H9 (cell line): Measurements from ENCODE around the gene HECA. TPM values are rescaled to one million over a fixed set of nuclear protein-coding genes. Genes with fewer than 3 reads are reported as not detected.

Source experiments
- DNase-seq: peaks from one replicate; pipeline ENCODE4 v3.0.0-alpha.2; 2017
- H2AFZ ChIP-seq: one replicate; pipeline ENCODE4 v1.6.1; 2013; ENCODE audit warnings: mild to moderate bottlenecking, low read length, control low read depth, moderate library complexity
- H2AK5ac ChIP-seq: 2 replicates; pipeline ENCODE4 v1.6.1; 2013; ENCODE audit warnings: low read length, control low read depth, mixed read lengths; ENCODE audit not compliant: insufficient read length
- H2BK120ac ChIP-seq: one replicate; pipeline ENCODE4 v1.6.1; 2013; ENCODE audit warnings: low read depth, mild to moderate bottlenecking, low read length, control low read depth, inconsistent platforms; ENCODE audit not compliant: poor library complexity, severe bottlenecking
- H2BK12ac ChIP-seq: 2 replicates; pipeline ENCODE4 v1.6.1; 2013; ENCODE audit warnings: low read length, control low read depth, mixed read lengths, low read depth; ENCODE audit not compliant: insufficient read length
- H2BK15ac ChIP-seq: 2 replicates; pipeline ENCODE4 v1.6.1; 2013; ENCODE audit warnings: low read depth, low read length, control low read depth
- H2BK20ac ChIP-seq: one replicate; pipeline ENCODE4 v1.6.1; 2013; ENCODE audit warnings: low read depth, mild to moderate bottlenecking, low read length, control low read depth, inconsistent platforms; ENCODE audit not compliant: poor library complexity, severe bottlenecking
- H2BK5ac ChIP-seq: 2 replicates; pipeline ENCODE4 v1.6.1; 2013; ENCODE audit warnings: low read length, control low read depth, mixed read lengths; ENCODE audit not compliant: insufficient read length
- H3K14ac ChIP-seq: 2 replicates; pipeline ENCODE4 v1.6.1; 2013; ENCODE audit warnings: low read length, control low read depth; ENCODE audit not compliant: insufficient read depth
- H3K18ac ChIP-seq: 2 replicates; pipeline ENCODE4 v1.6.1; 2013; ENCODE audit warnings: low read depth, mild to moderate bottlenecking, mixed read lengths, low read length, control low read depth; ENCODE audit not compliant: insufficient read length
- H3K23ac ChIP-seq: 2 replicates; pipeline ENCODE4 v1.6.1; 2013; ENCODE audit warnings: low read length, control low read depth, mixed read lengths, low read depth; ENCODE audit not compliant: insufficient read length
- H3K23me2 ChIP-seq: 2 replicates; pipeline ENCODE4 v1.6.1; 2013; ENCODE audit warnings: low read depth, mild to moderate bottlenecking, mixed read lengths, low read length, control low read depth; ENCODE audit not compliant: insufficient read length, poor library complexity, severe bottlenecking
- H3K27ac ChIP-seq: 2 replicates; pipeline ENCODE4 v1.5.1; 2013; ENCODE audit warnings: low read length, control low read depth, mixed read lengths, low read depth; ENCODE audit not compliant: insufficient read length
- H3K27me3 ChIP-seq: 2 replicates; pipeline ENCODE4 v1.6.1; 2013; ENCODE audit warnings: low read length, control low read depth, inconsistent platforms; ENCODE audit not compliant: insufficient read depth
- H3K4ac ChIP-seq: 2 replicates; pipeline ENCODE4 v1.6.1; 2013; ENCODE audit warnings: low read depth, mild to moderate bottlenecking, control low read depth, inconsistent platforms, low read length, moderate library complexity
- H3K4me1 ChIP-seq: 2 replicates; pipeline ENCODE4 v1.6.1; 2013; ENCODE audit warnings: low read length, control low read depth, inconsistent platforms; ENCODE audit not compliant: insufficient read depth
- H3K4me2 ChIP-seq: 2 replicates; pipeline ENCODE4 v1.6.1; 2013; ENCODE audit warnings: low read length, control low read depth, mixed read lengths; ENCODE audit not compliant: insufficient read length, insufficient read depth
- H3K56ac ChIP-seq: 2 replicates; pipeline ENCODE4 v1.6.1; 2013; ENCODE audit warnings: low read depth, mild to moderate bottlenecking, mixed read lengths, low read length, control low read depth; ENCODE audit not compliant: insufficient read length
- H3K79me1 ChIP-seq: 2 replicates; pipeline ENCODE4 v1.6.1; 2013; ENCODE audit warnings: low read depth, mild to moderate bottlenecking, moderate library complexity, low read length, control low read depth, inconsistent platforms; ENCODE audit not compliant: insufficient read depth, poor library complexity, severe bottlenecking
- H3K79me2 ChIP-seq: 2 replicates; pipeline ENCODE4 v1.6.1; 2013; ENCODE audit warnings: low read length, control low read depth, inconsistent platforms; ENCODE audit not compliant: insufficient read depth
- H3K9ac ChIP-seq: 2 replicates; pipeline ENCODE4 v1.6.1; 2013; ENCODE audit warnings: low read length, control low read depth, mixed read lengths; ENCODE audit not compliant: insufficient read length; ENCODE audit errors: extremely low read depth
- H3K9me3 ChIP-seq: one replicate; pipeline ENCODE4 v1.6.1; 2013; ENCODE audit warnings: low read depth, low read length, inconsistent platforms; ENCODE audit not compliant: control insufficient read depth
- H3T11ph ChIP-seq: one replicate; pipeline ENCODE4 v1.6.1; 2013; ENCODE audit warnings: mild to moderate bottlenecking, low read length, control low read depth, inconsistent platforms
- H4K20me1 ChIP-seq: one replicate; pipeline ENCODE4 v1.6.1; 2013; ENCODE audit not compliant: control insufficient read depth, insufficient read length, insufficient read depth
- H4K5ac ChIP-seq: 2 replicates; pipeline ENCODE4 v1.6.1; 2013; ENCODE audit warnings: low read depth, mild to moderate bottlenecking, mixed read lengths, low read length, control low read depth; ENCODE audit not compliant: insufficient read length
- H4K8ac ChIP-seq: replicated peaks from 2 replicates; pipeline ENCODE4 v1.6.1; 2013; ENCODE audit warnings: low read length, control low read depth, mixed read lengths, low read depth; ENCODE audit not compliant: insufficient read length
- H4K91ac ChIP-seq: 2 replicates; pipeline ENCODE4 v1.6.1; 2013; ENCODE audit warnings: low read depth, mild to moderate bottlenecking, moderate library complexity, mixed read lengths, low read length, control low read depth; ENCODE audit not compliant: insufficient read length
- H3K27ac Mint-ChIP-seq, 3 experiments: 2 replicates in 2 of 3; 3 replicates in 1 of 3; pipeline ENCODE4 v1.8.0; 2020 to 2021; ENCODE audit warnings: mixed read lengths in 3 of 3, mild to moderate bottlenecking in 1 of 3, moderate library complexity in 1 of 3
- H3K27me3 Mint-ChIP-seq: 2 replicates; pipeline ENCODE4 v1.8.0; 2021; ENCODE audit warnings: low read depth, mild to moderate bottlenecking, moderate library complexity, mixed read lengths
- H3K36me3 Mint-ChIP-seq, 3 experiments: 2 replicates in 2 of 3; 3 replicates in 1 of 3; pipeline ENCODE4 v1.8.0; 2020 to 2021; ENCODE audit warnings: low read depth in 3 of 3, mixed read lengths in 3 of 3; ENCODE audit not compliant: insufficient read depth in 1 of 3
- H3K4me1 Mint-ChIP-seq, 2 experiments: 2 replicates each; pipeline ENCODE4 v1.8.0; 2020; ENCODE audit warnings: mixed read lengths in 2 of 2
- H3K4me3 Mint-ChIP-seq, 2 experiments: 2 replicates in 1 of 2; 3 replicates in 1 of 2; pipeline ENCODE4 v1.8.0; 2020 to 2021; ENCODE audit warnings: mild to moderate bottlenecking in 2 of 2, mixed read lengths in 2 of 2, moderate library complexity in 1 of 2
- H3K9me3 Mint-ChIP-seq, 2 experiments: 2 replicates in 1 of 2; 3 replicates in 1 of 2; pipeline ENCODE4 v1.8.0; 2020; ENCODE audit warnings: mild to moderate bottlenecking in 2 of 2, mixed read lengths in 2 of 2, moderate library complexity in 1 of 2
- CTCF ChIP-seq: fragments of 200-600 bp; sonication (generic); conservative IDR thresholded peaks from 3 replicates; pipeline ENCODE4 v1.8.0; 2021; ENCODE audit warnings: antibody characterized with exemption, mild to moderate bottlenecking
- WGBS: extraction: QIAGEN DNeasy Blood & Tissue Kit; methylation state at CpG from one replicate; pipeline ENCODE4 v1.1.7; 2013; ENCODE audit warnings: missing lambda C conversion rate, low lambda C conversion rate, mixed read lengths; ENCODE audit not compliant: insufficient read length; ENCODE audit errors: extremely low coverage; 5-methylcytosine and 5-hydroxymethylcytosine counted together
- total RNA-seq: library from RNA; stranded (reverse); gene quantifications from 2 replicates; pipeline ENCODE4 v1.2.1, GENCODE V29; 2021

Gene HECA
- total RNA-seq, 1 experiment from 2014 or later = 4.8 TPM

DNA sequence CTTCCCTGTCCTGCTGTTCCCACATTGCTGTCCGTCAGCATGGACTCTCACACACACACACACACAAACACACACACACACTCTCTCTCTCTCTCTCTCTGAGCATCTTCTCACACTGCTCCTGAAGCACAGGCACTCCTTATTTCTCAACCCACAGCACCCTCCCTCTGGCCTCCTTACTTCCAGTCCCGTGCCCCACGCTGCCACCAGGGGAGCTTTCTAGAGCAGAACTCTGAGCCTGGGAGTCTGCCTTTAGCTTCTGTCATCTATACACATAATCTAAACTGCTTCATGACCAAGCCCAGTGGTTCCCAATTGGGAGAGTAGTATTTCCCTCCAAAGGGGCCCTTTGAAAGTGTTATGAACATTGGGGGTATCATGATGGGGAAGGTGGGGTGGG is 29.1 kb downstream of the HECA start:
- no CpG with 5 or more reads among the region's 3 CpGs for WGBS
- Mint-ChIP-seq H3K27ac (peak overlapping the region in 1 of 3 experiments; percentile 10; a peak in 2 of 7 replicates), H3K4me1 (peaks cover 15 to 20% of the 10 kb centered on the region in 2 experiments), H3K4me3 (no peak overlapping the region), H3K9me3 (no peaks in the 10 kb centered on the region), H3K36me3 (peaks cover 0 to 10% (median 8%) of the 10 kb centered on the region in 3 experiments; a peak in 5 of 7 replicates), H3K27me3 (no peaks in the 10 kb centered on the region; the same call in 1 of the 2 replicates)
- Histone ChIP-seq H3K56ac (no peak overlapping the region), H3K4me1 (0 out of 2 replicates have a peak, but pooled peaks cover 3% of the 10 kb centered on the region), H4K5ac (no peak overlapping the region), H2AK5ac (no peak overlapping the region), H3K23me2 (no peaks in the 10 kb centered on the region), H3K27me3 (no peaks in the 10 kb centered on the region), H4K20me1 (no peaks in the 10 kb centered on the region), H3T11ph (no peak overlapping the region), H3K9ac (no peak overlapping the region), H4K91ac (no peak overlapping the region), H3K27ac (no peak overlapping the region), H2BK120ac (no peak overlapping the region), H3K9me3 (no peaks in the 10 kb centered on the region), H3K23ac (no peak overlapping the region), H3K18ac (no peak overlapping the region), H3K14ac (no peak overlapping the region), H2BK20ac (no peak overlapping the region), H2BK12ac (no peak overlapping the region), H2AFZ (no peak overlapping the region), H2BK5ac (no peak overlapping the region), H3K79me1 (no peaks in the 10 kb centered on the region), H4K8ac (no peak overlapping the region), H2BK15ac (no peak overlapping the region), H3K4ac (no peak overlapping the region), H3K79me2 (no peaks in the 10 kb centered on the region), H3K4me2 (no peak overlapping the region)
- peak; percentile 40; the same call in 2 of the 3 replicates for TF ChIP-seq CTCF
- no peak for DNase-seq
